RPMI7951 (cell line): ENCODE data around the gene NUDT2. TPM values are rescaled to one million over a fixed set of nuclear protein-coding genes. Genes with fewer than 3 reads are reported as not detected.

Experiments used
- DNase-seq: peaks from one replicate; pipeline ENCODE4 v3.0.0-alpha.2; 2012; ENCODE audit warnings: low read depth
- total RNA-seq: library from RNA; depleted of rRNA; stranded (reverse); fragments of >200 nt; shearing (Covaris generic); gene quantifications from 2 replicates; pipeline ENCODE4 v1.2.3, GENCODE V29; 2014; rRNA removed

Gene NUDT2
- total RNA-seq, 1 experiment from 2014 or later = 40.6 TPM

DNA sequence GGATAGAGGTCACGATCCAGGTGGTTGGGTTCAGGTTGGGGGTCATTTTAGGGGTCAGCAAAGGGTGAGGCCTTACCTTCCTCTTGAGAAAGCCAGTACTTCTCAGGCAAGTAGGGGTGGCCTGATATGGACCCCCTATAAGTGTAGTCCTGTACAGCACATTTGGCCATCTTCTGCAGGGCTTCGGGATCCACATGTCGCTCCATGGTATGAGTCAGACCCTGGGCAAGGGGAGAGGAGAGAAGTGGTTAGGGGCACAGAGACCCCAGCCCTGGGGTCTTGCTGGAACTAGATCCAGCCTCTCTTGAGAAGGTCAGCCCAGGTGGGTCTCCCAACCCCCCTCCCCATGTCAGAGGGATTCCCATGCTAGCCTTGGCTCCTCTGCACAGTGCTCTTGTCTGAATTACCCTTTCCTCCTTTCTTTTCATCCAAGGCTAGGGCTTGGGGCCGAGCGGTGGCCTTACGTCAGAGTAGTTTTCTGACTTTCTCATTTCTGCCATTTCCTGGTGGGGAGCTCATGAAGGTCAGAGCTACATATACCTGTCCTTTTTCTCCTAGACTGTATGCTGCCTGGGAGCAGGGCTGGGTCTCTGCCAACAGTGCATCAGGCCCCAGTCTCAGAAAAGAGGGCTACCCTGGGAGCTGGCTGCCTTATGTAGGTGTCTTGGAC is 56.3 kb downstream of the NUDT2 start:
- no peak for DNase-seq

DNA sequence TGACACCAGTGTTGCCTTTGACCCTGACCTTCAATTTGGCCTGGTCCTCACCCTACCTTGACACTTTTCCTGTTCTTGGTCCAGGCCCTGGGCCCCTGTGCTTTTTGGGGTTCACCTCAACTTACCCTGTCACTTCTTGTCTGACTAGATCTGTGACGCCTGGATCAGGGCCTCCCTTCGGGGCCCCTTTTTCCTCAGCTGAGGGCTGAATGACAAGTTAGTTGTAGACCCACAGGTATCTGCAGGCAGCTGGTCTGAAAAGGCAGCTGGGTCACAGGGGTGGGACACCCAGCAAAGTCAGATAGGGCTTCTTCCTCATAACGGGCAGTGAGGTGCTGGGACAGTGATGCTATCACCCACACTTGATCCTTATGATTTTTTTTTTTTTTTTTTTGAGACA is 57.3 kb downstream of the NUDT2 start:
- DNase-seq = no peak

DNA sequence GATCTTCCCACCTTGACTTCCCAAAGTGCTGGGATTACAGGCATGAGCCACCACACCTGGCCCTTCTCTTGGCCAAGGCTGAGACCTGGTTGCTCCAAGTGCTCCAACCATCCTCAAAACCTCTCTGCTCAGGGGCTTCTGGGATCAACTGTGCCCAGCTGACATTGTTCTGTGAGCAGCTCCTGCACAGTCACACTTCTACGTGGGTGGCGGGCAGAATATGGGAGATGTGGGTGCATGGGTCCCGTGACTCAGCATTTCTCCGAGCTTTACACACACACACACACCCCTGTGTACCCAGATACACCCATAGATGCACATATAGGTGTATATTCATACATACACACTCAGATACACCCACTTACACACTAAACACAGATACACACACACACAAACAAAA is 57.9 kb downstream of the NUDT2 start:
- DNase-seq = no peak

DNA sequence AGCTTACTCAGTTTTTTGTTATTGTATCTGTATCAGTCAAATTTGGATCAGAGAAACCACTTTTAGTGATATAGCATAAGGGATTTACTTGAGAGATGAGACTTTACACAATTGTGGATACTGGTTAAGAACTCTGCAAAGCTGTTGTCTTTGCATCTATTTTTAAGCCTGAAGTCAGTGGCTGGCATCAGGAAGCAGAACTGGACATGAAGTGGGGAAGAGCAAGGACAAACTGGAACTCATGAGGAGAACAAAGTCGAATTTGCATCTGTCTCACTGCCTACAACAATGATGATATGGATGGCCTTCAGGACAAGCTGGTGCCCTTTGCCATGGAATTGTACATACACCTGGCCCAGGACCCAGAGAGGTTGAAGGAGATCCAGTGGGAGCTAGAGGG is 63.1 kb downstream of the NUDT2 start:
- no peak for DNase-seq

Other genes starting within 250 kb of the NUDT2 start
- 20.0 and 21.5 TPM in 2 replicates for gene DCAF12, start 202.9 kb upstream of the NUDT2 start, total RNA-seq
- 23.0 and 24.0 TPM in 2 replicates for gene UBAP1, start 150.5 kb upstream of the NUDT2 start, total RNA-seq
- gene KIF24, start 301 bp upstream of the NUDT2 start, total RNA-seq = 6.9 and 7.1 TPM in 2 replicates
- gene MYORG, start 47.3 kb downstream of the NUDT2 start, total RNA-seq = 1.7 and 2.0 TPM in 2 replicates
- 10.7 and 11.2 TPM in 2 replicates for gene FAM219A, start 129.0 kb downstream of the NUDT2 start, total RNA-seq
- gene DNAI1, start 129.2 kb downstream of the NUDT2 start, total RNA-seq = not detected in 2 replicates
- gene ENHO, start 193.4 kb downstream of the NUDT2 start, total RNA-seq = 0.29 and 0.48 TPM in 2 replicates